NB4 (cell line): ENCODE results near the gene CCK.

ENCODE experiments used
- MYC ChIP-seq: IDR thresholded peaks from 2 replicates; pipeline ENCODE4 v1.6.1; 2011; ENCODE audit warnings: low read depth, low read length
- POLR2A ChIP-seq: IDR thresholded peaks from 2 replicates; pipeline ENCODE4 v1.6.1; 2011; ENCODE audit warnings: mild to moderate bottlenecking; ENCODE audit not compliant: insufficient read length; ENCODE audit errors: extremely low read depth
- TF ChIP-seq, protein P1 (sequence below): IDR thresholded peaks from one replicate; pipeline ENCODE4 v1.5.1; 2012; ENCODE audit warnings: low read depth, low read length
- TF ChIP-seq, protein P2 (sequence below): IDR thresholded peaks from 2 replicates; pipeline ENCODE4 v1.6.1; 2011; ENCODE audit warnings: low read depth, low read length

DNA sequence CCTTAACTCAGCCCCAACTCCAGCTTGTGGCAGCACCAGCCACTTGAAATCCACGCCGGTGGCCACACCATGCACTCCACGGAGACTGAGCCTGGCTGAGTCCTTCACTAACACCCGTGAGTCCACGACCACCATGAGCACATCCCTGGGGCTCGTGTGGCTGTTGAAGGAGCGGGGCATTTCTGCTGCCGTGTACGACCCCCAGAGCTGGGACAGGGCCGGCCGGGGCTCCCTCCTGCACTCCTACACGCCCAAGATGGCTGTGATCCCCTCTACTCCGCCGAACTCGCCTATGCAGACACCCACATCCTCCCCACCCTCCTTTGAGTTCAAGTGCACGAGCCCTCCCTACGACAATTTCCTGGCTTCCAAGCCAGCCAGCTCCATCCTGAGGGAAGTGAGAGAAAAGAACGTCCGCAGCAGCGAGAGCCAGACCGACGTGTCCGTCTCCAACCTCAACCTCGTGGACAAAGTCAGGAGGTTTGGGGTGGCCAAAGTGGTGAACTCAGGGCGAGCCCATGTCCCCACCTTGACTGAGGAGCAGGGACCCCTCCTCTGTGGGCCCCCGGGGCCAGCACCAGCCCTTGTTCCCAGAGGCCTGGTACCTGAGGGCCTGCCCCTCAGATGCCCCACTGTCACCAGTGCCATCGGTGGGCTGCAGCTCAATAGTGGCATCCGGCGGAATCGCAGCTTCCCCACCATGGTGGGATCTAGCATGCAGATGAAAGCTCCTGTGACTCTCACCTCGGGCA is 42.9 kb downstream of the CCK start:
- TF ChIP-seq, protein P1, sequence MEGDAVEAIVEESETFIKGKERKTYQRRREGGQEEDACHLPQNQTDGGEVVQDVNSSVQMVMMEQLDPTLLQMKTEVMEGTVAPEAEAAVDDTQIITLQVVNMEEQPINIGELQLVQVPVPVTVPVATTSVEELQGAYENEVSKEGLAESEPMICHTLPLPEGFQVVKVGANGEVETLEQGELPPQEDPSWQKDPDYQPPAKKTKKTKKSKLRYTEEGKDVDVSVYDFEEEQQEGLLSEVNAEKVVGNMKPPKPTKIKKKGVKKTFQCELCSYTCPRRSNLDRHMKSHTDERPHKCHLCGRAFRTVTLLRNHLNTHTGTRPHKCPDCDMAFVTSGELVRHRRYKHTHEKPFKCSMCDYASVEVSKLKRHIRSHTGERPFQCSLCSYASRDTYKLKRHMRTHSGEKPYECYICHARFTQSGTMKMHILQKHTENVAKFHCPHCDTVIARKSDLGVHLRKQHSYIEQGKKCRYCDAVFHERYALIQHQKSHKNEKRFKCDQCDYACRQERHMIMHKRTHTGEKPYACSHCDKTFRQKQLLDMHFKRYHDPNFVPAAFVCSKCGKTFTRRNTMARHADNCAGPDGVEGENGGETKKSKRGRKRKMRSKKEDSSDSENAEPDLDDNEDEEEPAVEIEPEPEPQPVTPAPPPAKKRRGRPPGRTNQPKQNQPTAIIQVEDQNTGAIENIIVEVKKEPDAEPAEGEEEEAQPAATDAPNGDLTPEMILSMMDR: no peak
- TF ChIP-seq MYC (no peak), POLR2A (no peak)
- TF ChIP-seq, protein P2, sequence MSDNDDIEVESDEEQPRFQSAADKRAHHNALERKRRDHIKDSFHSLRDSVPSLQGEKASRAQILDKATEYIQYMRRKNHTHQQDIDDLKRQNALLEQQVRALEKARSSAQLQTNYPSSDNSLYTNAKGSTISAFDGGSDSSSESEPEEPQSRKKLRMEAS: no peak
